ENCODE results near the gene WFDC1.

WFDC1 gene

GRCh38 chr16:84303516-84303915 is 8.8 kb downstream of the WFDC1 start:
- no peak for DNase-seq

- no peak for DNase-seq
These were observed 11.9 kb downstream of the WFDC1 start for GRCh38 chr16:84306564-84306963.

GRCh38 chr16:84307209-84307954 is 12.7 kb downstream of the WFDC1 start:
- no peak for DNase-seq

GRCh38 chr16:84308120-84308519 is 13.4 kb downstream of the WFDC1 start:
- peak; percentile 39 for DNase-seq

GRCh38 chr16:84310642-84311041 is 16.0 kb downstream of the WFDC1 start:
- DNase-seq, result no peak

GRCh38 chr16:84312783-84313382 is 18.2 kb downstream of the WFDC1 start:
- DNase-seq, result no peak

- DNase-seq, result no peak
These were observed 19.2 kb downstream of the WFDC1 start for GRCh38 chr16:84313921-84314320.

GRCh38 chr16:84314373-84314772 is 19.7 kb downstream of the WFDC1 start:
- DNase-seq, result no peak

GRCh38 chr16:84314814-84315213 is 20.1 kb downstream of the WFDC1 start:
- DNase-seq, result no peak

GRCh38 chr16:84315422-84315821 is 20.7 kb downstream of the WFDC1 start:
- DNase-seq, result no peak

GRCh38 chr16:84318091-84318975 is 23.7 kb downstream of the WFDC1 start:
- no peak for DNase-seq

GRCh38 chr16:84319146-84319760 is 24.6 kb downstream of the WFDC1 start:
- DNase-seq, result no peak

- no peak for DNase-seq
These were observed 25.8 kb downstream of the WFDC1 start for GRCh38 chr16:84320511-84320910.

GRCh38 chr16:84321932-84322331 is 27.3 kb downstream of the WFDC1 start:
- no peak for DNase-seq

- no peak for DNase-seq
These were observed 28.1 kb downstream of the WFDC1 start for GRCh38 chr16:84322749-84323148.

GRCh38 chr16:84323606-84324005 is 28.9 kb downstream of the WFDC1 start:
- no peak for DNase-seq

GRCh38 chr16:84324434-84325262 is 30.0 kb downstream of the WFDC1 start:
- DNase-seq, result no peak

GRCh38 chr16:84326545-84326944 is 31.9 kb downstream of the WFDC1 start:
- no peak for DNase-seq

- DNase-seq, result no peak
These were observed 33.3 kb downstream of the WFDC1 start for GRCh38 chr16:84327926-84328505.

- no peak for DNase-seq
These were observed 34.3 kb downstream of the WFDC1 start for GRCh38 chr16:84329016-84329415.

GRCh38 chr16:84329843-84330684 is 35.4 kb downstream of the WFDC1 start:
- no peak for DNase-seq

Data from stimulated activated CD4-positive, alpha-beta T cell treated with anti-CD3 and anti-CD28 coated beads, Interleukin-15, amount 100 ng/mL, for 24 hours (primary cell).